Dendritic cell treated with granulocyte-macrophage colony-stimulating factor and Interleukin-4, amounts not matched to agents 40 ng/mL and 50 ng/mL, for 4 days (primary cell): Measurements from ENCODE around the gene NRG4.
"Not testable (repeated sequence)": the region's sequence is repeated elsewhere in the genome, so short reads cannot be mapped to it uniquely, and the experiment has no call there.

ENCODE experiments used
- H3K27ac Mint-ChIP-seq: one replicate; pipeline ENCODE4 v1.8.0; 2022; ENCODE audit warnings: mild to moderate bottlenecking, mixed read lengths
- H3K27me3 Mint-ChIP-seq: one replicate; pipeline ENCODE4 v1.8.0; 2022; ENCODE audit warnings: mild to moderate bottlenecking, mixed read lengths
- H3K36me3 Mint-ChIP-seq: one replicate; pipeline ENCODE4 v1.8.0; 2022; ENCODE audit warnings: low read depth, mixed read lengths
- H3K4me1 Mint-ChIP-seq: one replicate; pipeline ENCODE4 v1.8.0; 2022; ENCODE audit warnings: low read depth, mixed read lengths
- H3K4me3 Mint-ChIP-seq: one replicate; pipeline ENCODE4 v1.8.0; 2022; ENCODE audit warnings: mild to moderate bottlenecking, moderate library complexity, mixed read lengths
- H3K9me3 Mint-ChIP-seq: one replicate; pipeline ENCODE4 v1.8.0; 2022; ENCODE audit warnings: mixed read lengths
- intact Hi-C: fragments of 100-400 bp; cut with micrococcal nuclease; formaldehyde crosslinking; loops from one replicate; pipeline ENCODE4 v1.15.0; 2022

Gene NRG4

DNA sequence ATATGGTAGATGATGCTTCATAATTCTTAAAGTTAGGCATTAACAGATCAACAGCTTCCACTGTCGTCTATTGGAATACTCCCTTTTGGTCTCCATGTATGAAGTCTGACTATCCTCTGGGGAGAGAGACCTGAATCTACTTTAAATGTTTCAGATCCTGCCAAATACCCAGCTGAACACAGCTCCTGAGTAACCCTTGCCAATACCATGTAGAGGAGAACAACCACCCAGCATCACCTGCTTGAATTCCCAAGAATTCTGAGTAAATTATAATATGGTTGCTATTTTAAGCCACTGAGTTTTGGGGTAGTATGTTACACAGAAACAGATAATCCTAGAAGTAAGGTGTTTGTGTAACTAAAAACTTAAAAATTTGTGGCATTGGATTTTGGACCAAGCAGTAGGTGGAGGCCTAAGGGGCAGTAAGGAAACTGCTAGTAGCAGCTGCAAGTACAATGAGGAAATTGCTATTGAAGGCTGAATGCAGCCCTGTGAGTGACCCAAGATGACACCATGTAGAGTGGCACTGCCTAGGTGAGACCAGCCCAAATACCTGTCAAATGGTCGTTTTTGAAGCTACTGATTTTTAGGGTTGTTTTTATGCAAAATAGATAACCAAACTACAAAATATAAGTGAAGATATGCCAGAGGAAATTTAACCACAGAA lies 30.9 kb downstream of the NRG4 start:
- Mint-ChIP-seq H3K4me1 (peaks cover 5% of the 10 kb centered on the region), H3K4me3 (no peak overlapping the region), H3K36me3 (no peaks in the 10 kb centered on the region), H3K27me3 (no peaks in the 10 kb centered on the region), H3K27ac (no peak overlapping the region), H3K9me3 (peaks cover 1% of the 10 kb centered on the region)
- intact Hi-C loops = no loop called here

DNA sequence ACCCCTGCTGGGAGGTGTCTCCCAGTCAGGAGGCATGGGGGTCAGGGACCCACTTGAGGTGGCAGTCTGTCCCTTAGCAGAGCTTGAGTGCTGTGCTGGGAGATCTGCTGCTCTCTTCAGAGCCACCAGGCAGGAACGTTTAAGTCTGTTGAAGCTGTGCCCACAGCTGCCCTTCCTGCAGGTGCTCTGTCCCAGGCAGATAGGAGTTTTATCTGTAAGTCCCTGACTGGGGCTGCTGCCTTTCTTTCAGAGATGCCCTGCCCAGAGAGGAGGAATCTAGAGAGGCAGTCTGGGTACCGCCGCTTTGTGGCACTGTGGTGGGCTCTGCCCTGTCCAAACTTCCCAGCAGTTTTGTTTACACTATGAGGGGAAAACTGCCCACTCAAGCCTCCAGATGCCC lies 35.5 kb downstream of the NRG4 start:
- H3K36me3 Mint-ChIP-seq, H3K27ac Mint-ChIP-seq, H3K4me1 Mint-ChIP-seq, intact Hi-C loops, H3K27me3 Mint-ChIP-seq, H3K4me3 Mint-ChIP-seq: not testable (repeated sequence)
- peaks cover 25% of the 10 kb centered on the region for H3K9me3 Mint-ChIP-seq

GRCh38 chr15:75966073-75966472 lies 46.2 kb downstream of the NRG4 start:
- Mint-ChIP-seq H3K36me3 (no peaks in the 10 kb centered on the region), H3K9me3 (no peaks in the 10 kb centered on the region), H3K4me3 (no peak overlapping the region), H3K27me3 (no peaks in the 10 kb centered on the region), H3K27ac (no peak overlapping the region), H3K4me1 (no peaks in the 10 kb centered on the region)
- intact Hi-C loops = no loop called here

DNA sequence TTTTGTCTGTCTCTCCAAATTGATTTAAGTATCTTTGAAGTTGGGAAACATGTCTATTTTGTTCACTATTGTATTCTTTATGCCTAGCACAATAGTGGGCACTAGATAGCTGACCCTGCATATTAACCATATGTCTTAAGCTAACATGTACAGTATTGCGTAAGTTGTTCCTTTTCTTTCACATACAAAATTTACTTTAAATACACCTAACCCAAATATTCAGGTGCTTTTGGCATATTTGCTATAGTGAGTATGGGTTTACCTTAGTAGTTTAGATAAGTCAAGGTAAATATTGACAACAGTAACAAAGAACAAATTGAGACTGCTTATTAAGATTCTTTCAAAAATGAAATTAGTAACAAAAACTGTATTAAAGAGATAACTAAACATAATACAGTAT lies 50.9 kb downstream of the NRG4 start:
- Mint-ChIP-seq H3K4me3 (no peak overlapping the region), H3K36me3 (no peaks in the 10 kb centered on the region), H3K27ac (no peak overlapping the region), H3K9me3 (no peaks in the 10 kb centered on the region), H3K27me3 (no peaks in the 10 kb centered on the region), H3K4me1 (no peaks in the 10 kb centered on the region)
- intact Hi-C loops = no loop called here

DNA sequence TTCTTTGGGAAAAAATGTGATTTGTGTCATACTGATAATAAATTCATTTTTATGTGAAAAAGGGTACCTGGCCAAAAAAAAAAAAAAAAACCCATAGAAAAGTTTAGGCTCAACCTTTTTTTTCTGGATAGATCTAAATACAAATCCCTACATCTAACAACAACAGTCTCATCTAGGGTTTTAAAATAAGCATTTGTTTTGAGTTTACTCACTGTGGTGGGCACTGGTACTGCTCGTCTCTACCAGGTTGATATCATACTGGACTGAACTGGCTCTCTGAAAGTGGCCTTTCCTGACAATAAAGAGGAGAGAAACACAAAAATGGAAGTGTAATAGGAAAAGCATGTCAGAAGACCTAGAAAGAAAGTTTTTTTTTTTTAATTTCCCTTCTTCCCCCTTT lies 56.5 kb downstream of the NRG4 start:
- Mint-ChIP-seq H3K4me3 (no peak overlapping the region), H3K36me3 (no peaks in the 10 kb centered on the region), H3K9me3 (no peaks in the 10 kb centered on the region), H3K27me3 (no peaks in the 10 kb centered on the region), H3K4me1 (peaks cover 5% of the 10 kb centered on the region), H3K27ac (no peak overlapping the region)
- intact Hi-C loops = no loop called here

DNA sequence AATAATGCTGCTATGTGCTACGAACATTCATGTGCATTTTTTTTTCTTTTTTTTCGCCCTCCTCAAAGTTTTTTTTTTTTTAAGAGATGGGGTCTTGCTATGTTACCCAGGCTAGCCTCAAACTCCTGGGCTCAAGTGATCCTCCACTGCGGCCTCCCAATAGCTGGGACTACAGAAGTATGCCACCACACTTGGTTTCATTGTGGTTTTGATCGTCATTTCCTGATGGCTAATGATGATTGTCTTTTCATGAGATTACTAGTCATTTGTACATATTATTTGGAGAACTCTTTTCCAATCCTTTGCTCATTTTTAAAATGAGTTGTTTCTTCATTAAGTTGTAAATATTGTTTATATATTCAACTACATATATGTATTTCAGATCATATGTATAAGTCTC lies 59.7 kb downstream of the NRG4 start:
- intact Hi-C loops = no loop called here
- Mint-ChIP-seq H3K4me1 (peaks cover 5% of the 10 kb centered on the region), H3K4me3 (no peak overlapping the region), H3K9me3 (no peaks in the 10 kb centered on the region), H3K27me3 (no peaks in the 10 kb centered on the region), H3K27ac (no peak overlapping the region), H3K36me3 (no peaks in the 10 kb centered on the region)

- Mint-ChIP-seq H3K4me3 (no peak overlapping the region), H3K27me3 (no peaks in the 10 kb centered on the region), H3K27ac (no peak overlapping the region), H3K36me3 (no peaks in the 10 kb centered on the region), H3K9me3 (no peaks in the 10 kb centered on the region), H3K4me1 (peaks cover 21% of the 10 kb centered on the region)
- intact Hi-C loops = no loop called here
Observed at GRCh38 chr15:75948761-75949296, 63.4 kb downstream of the NRG4 start.

DNA sequence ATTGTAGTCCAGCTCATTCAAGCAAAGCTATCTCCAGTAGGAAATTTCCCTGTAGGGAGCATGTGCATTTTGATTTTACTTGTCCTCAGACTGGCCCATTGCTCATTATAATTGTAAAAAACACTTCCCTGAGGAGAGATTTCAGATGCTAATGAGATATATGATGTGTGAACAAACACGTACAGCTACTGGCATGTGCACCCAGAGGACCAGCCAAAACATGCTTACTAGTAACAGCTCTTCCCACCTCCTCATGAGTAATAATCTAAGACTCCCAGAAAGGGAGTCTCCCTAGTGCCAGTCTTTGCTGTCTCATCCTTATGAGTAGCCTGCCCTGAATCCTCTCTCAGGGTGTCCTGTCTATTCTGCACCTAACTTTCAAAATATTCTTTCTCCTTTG lies 65.1 kb downstream of the NRG4 start:
- peaks cover 15% of the 10 kb centered on the region for H3K4me1 Mint-ChIP-seq
- H3K9me3 Mint-ChIP-seq = no peaks in the 10 kb centered on the region
- H3K27me3 Mint-ChIP-seq = no peaks in the 10 kb centered on the region
- H3K27ac Mint-ChIP-seq = no peak overlapping the region
- H3K36me3 Mint-ChIP-seq = no peaks in the 10 kb centered on the region
- intact Hi-C loops = no loop called here
- H3K4me3 Mint-ChIP-seq = no peak overlapping the region

DNA sequence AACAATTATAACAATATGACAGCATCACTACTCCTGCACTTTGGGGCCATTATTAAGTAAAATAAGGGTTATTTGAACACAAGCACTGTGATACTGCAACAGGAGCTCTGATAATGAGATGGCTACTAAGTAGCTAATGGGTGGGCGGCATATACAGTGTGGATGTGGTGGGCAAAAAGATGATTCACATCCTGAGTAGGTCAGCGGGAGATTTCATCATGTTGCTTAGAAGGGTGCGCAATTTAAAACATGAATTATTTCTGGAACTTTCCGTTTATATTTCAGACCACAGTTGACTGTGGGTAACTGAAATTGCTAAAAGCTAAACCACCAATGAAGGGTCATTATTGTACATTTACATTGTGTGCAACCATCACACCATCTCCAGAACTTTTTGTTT lies 66.3 kb downstream of the NRG4 start:
- H3K27me3 Mint-ChIP-seq = no peaks in the 10 kb centered on the region
- intact Hi-C loops = no loop called here
- H3K36me3 Mint-ChIP-seq = no peaks in the 10 kb centered on the region
- peaks cover 15% of the 10 kb centered on the region for H3K4me1 Mint-ChIP-seq
- no peaks in the 10 kb centered on the region for H3K9me3 Mint-ChIP-seq
- H3K27ac Mint-ChIP-seq = no peak overlapping the region
- H3K4me3 Mint-ChIP-seq = no peak overlapping the region

DNA sequence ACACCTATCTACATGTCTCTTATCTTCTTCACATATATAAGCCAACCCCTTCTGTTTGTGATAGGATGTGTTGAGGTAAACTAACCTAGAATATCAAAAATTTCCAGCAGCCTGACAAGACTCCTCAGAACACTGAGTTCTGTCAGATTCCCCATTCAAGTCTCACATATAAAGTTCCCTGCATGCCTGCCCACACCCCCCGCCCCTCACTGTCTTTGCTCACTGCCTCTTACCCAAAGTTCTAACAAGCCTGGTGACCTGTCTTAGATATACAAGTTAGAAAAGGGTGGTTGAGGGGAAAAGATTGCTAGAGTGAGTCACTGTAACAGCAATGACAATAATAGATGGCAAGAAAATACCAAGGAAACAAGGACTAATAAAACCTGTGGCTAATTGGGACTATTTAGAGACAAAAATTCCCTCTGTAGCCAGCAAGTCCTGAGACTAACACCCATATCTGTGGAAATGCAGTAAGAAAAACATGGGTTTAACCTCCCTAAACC lies 68.5 kb downstream of the NRG4 start:
- Mint-ChIP-seq H3K36me3 (peaks cover 3% of the 10 kb centered on the region), H3K4me1 (peaks cover 15% of the 10 kb centered on the region), H3K27me3 (no peaks in the 10 kb centered on the region)

DNA sequence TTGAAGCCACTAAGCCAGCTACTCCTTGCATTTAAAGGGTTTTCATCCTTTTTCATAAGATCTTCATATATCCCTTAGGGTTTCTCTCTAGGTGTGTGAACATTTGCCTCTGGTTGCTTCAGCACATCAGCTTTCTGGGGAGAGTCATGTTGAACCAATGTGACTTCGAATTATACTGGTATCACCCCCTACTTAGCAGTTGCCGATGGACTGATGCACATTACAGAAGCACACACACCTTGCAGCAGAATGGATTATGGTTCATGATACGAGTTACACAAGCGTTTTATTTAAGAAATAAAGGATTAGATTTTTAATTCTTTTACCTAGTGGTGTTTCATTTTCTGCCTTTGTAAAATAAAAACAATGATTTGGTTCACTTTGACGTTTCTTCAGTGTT lies 69.0 kb downstream of the NRG4 start:
- Mint-ChIP-seq H3K4me1 (peaks cover 15% of the 10 kb centered on the region), H3K4me3 (no peak overlapping the region)

More for the DNA sequence above, 68.5 kb downstream of the NRG4 start:
- Mint-ChIP-seq H3K9me3 (no peaks in the 10 kb centered on the region), H3K27ac (no peak overlapping the region), H3K4me3 (no peak overlapping the region)
- intact Hi-C loops = no loop called here

GRCh38 chr15:75942464-75942863 lies 69.8 kb downstream of the NRG4 start:
- Mint-ChIP-seq H3K36me3 (peaks cover 16% of the 10 kb centered on the region), H3K4me3 (no peak overlapping the region), H3K4me1 (peaks cover 15% of the 10 kb centered on the region), H3K27me3 (no peaks in the 10 kb centered on the region), H3K27ac (no peak overlapping the region), H3K9me3 (no peaks in the 10 kb centered on the region)
- intact Hi-C loops = no loop called here

More for the DNA sequence above, 69.0 kb downstream of the NRG4 start:
- H3K27ac Mint-ChIP-seq = no peak overlapping the region
- intact Hi-C loops = no loop called here
- H3K9me3 Mint-ChIP-seq = no peaks in the 10 kb centered on the region
- no peaks in the 10 kb centered on the region for H3K27me3 Mint-ChIP-seq
- peaks cover 8% of the 10 kb centered on the region for H3K36me3 Mint-ChIP-seq

GRCh38 chr15:75930866-75931265 lies 81.4 kb downstream of the NRG4 start:
- Mint-ChIP-seq H3K27me3 (no peaks in the 10 kb centered on the region), H3K36me3 (peaks cover 62% of the 10 kb centered on the region), H3K27ac (no peak overlapping the region), H3K4me1 (peaks cover 4% of the 10 kb centered on the region), H3K9me3 (no peaks in the 10 kb centered on the region), H3K4me3 (no peak overlapping the region)
- intact Hi-C loops = no loop called here

DNA sequence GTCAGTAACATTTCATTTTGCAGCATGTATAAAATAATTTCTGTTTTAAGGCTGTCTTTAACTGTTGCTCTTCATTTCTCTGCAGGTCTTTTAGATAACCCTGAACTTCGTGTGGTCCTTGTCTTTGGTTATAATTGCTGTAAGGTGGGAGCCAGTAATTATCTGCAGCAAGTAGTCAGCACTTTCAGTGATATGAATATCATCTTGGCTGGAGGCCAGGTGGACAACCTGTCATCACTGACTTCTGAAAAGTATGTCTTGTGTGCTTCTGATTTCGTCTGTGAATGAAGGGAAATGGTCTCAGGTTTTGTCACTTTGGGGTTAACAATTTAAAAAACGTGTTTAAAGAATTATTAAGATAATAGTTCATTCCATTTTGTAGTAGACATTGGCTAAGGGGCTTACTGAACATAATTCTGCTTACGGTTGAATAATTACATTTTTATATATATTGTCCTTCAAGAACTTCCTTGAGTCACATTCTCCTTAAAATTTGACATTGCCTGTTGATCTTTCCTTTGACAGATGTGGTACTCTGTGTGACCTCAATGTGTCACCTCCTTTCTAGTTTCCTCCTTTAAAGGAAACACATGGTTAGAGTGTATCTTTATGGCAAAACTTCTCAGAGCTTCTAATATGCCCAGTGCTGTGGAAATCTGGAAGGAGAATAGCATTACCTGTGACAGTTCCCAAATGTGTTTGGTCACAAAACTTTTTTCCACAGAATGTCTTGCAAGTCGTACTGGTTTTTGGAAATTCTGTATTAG lies 82.2 kb downstream of the NRG4 start:
- intact Hi-C loops = no loop called here
- H3K4me3 Mint-ChIP-seq = no peak overlapping the region
- no peaks in the 10 kb centered on the region for H3K9me3 Mint-ChIP-seq
- peaks cover 62% of the 10 kb centered on the region for H3K36me3 Mint-ChIP-seq
- H3K27me3 Mint-ChIP-seq = no peaks in the 10 kb centered on the region
- no peak overlapping the region for H3K27ac Mint-ChIP-seq
- peaks cover 10% of the 10 kb centered on the region for H3K4me1 Mint-ChIP-seq
